ENCODE results near the gene RBM12.
A peak's percentile ranks its signal among the peaks of the same experiment; 100 is the strongest.
"Not testable (repeated sequence)": the region's sequence is repeated elsewhere in the genome, so short reads cannot be mapped to it uniquely, and the experiment has no call there.

RBM12 gene

DNA sequence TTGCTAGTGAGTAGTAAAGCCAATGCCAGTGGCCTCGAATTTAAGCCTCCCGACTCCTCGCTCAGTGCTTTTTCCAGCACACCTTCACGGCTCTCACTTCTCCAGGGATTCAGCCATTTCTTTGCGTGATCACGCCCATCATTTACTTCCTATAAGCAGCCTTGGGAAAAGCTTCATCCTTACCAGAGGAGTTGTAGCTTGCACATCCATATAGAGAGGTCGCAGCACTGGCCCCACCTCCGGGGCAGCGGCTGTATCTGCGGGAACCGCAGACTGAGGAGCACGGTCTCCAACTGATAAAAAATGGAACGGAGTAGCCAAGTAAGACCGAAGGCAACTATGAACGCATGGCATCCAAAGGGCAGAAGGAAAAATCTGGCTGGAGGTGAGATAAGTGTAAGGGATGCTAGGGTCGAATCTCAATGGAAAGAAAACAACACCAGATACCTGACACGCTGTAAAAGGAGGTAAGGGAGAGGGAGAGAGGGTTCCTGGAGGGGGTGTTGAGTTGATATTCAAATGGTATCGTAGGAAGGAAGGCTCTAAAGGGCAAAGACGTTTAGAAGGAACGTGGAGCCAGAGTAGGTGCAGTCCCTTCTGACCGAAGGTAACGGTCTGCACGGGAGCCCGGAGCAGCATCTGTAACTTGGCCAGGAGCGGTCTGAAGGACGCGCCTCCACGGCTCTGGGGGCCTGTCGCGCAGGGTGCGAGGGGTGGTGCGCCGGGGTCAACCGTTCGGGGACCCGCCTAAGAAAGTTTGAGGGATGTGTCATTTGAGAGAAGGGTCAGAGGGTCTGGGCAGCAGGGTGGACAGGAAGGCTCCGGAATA lies 33.8 kb upstream of the RBM12 start:
- H4K20me1 ChIP-seq = peaks cover 33 to 41% (median 36%) of the 10 kb centered on the region in 11 experiments; a peak in 21 of 22 replicates
- H3K9me3 ChIP-seq (replicated peaks in 1 of 11) = no peaks in the 10 kb centered on the region
- H3K4me2 ChIP-seq = peak overlapping the region; percentile 79 to 98 (median 92)
- H3K27ac ChIP-seq = peak overlapping the region; percentile 77 to 93 (median 88); a peak in 21 of 22 replicates
- H3K4me3 ChIP-seq = peak overlapping the region; percentile 73 to 94 (median 82)
- peaks cover 28 to 46% (median 33%) of the 10 kb centered on the region in 10 experiments for H3K4me1 ChIP-seq
- H3K27me3 ChIP-seq = no peaks in the 10 kb centered on the region
- H3K36me3 ChIP-seq = peaks cover 34 to 66% (median 56%) of the 10 kb centered on the region in 11 experiments
- no peak for TF ChIP-seq Cebpa-rat (IDR thresholded peaks at IDR 0.05)
- peak overlapping the region; percentile 85 to 97 (median 92) for H3K9ac ChIP-seq

DNA sequence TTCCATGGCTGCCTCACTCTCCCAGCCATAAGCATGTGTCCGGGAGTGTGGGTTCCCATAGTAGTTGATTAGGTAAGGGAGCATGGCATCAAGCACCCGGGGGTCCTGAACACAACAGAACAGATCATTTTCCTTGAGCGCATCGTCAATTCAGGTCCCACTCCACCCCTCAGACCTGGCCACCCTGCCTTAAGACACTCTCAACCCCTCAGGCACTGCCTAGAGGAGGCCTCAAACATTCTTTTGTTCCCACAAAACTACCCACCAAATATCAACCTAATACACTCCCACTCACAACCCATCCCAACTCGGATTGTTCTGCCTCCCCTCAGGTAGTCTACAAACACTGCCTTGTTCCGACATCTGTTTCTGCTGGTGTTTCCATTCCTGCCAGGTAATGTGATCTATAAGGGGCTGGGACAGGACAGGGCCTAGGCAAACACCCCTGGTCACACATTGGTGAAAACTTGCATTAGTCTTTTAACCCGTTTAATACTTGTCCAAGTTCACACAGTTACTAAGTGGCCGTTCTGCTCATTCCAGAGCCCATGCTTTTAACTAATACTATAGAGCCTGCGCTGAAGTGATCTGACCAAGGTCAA lies 33.1 kb upstream of the RBM12 start:
- Histone ChIP-seq H4K20me1 (peaks cover 26 to 33% (median 29%) of the 10 kb centered on the region in 11 experiments; a peak in 21 of 22 replicates), H3K4me2 (peak overlapping the region; percentile 79 to 98 (median 92)), H3K4me1 (peaks cover 28 to 46% (median 33%) of the 10 kb centered on the region in 10 experiments), H3K9ac (peak overlapping the region; percentile 85 to 97 (median 92); a peak in 21 of 22 replicates), H3K36me3 (peaks cover 32 to 66% (median 56%) of the 10 kb centered on the region in 11 experiments), H3K27me3 (no peaks in the 10 kb centered on the region), H3K27ac (peak overlapping the region in 4 of 11 experiments; percentile 85 to 92 (median 90); a peak in 2 of 22 replicates), H3K4me3 (peak overlapping the region; percentile 73 to 94 (median 82); a peak in 19 of 20 replicates), H3K9me3 (replicated peaks in 1 of 11) (no peaks in the 10 kb centered on the region)
- TF ChIP-seq Cebpa-rat (IDR thresholded peaks at IDR 0.05) = no peak

DNA sequence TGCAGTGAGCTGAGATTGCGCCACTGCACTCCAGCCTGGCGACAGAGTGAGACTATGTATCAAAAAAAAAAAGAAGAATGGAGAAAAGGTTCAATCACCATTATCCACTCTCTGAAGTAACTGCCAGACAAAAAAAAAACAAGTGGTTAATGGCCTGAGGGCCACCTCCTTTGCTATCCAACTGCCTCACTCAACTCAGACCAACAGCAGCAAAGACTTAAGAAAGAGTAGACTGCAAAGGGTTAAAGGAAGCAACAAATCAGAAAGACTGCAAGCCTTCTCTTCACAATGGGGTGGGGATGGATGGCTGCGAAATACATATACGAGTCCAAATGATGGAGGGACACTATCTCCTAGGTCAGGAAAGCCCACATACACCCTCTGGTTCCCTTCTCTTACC lies 31.3 kb upstream of the RBM12 start:
- Histone ChIP-seq H3K4me1 (peaks cover 25 to 31% (median 28%) of the 10 kb centered on the region in 10 experiments), H3K27me3 (no peaks in the 10 kb centered on the region), H4K20me1 (peaks cover 8 to 15% (median 11%) of the 10 kb centered on the region in 11 experiments; a peak in 19 of 22 replicates), H3K9me3 (replicated peaks in 1 of 11) (no peaks in the 10 kb centered on the region), H3K27ac (no peak overlapping the region), H3K4me2 (no peak overlapping the region), H3K4me3 (no peak overlapping the region), H3K36me3 (peaks cover 24 to 66% (median 53%) of the 10 kb centered on the region in 11 experiments), H3K9ac (no peak overlapping the region)
- TF ChIP-seq Cebpa-rat (IDR thresholded peaks at IDR 0.05) = no peak

DNA sequence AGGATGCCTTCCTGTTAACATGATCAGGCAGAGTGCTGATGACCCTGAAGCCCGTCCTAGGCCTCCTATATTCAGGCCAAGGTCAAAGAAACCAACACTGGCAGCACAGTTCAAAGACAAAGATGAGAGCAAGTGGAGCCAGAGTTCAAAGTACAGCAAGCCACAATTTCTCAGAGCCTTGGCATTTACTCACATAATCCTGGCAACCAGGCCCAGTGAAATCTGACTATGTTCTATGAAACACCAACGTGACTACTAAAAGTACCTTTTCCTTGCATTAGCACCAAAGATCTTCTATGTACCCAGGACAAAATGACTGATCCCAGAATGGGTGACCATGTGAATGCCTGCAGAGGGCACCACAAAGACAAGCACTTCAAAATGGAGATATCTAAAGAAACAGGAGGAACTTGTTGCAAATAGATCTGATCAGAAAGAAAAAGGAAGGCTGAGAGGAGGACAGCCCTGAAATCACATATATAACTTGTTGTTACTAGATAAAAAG lies 30.6 kb upstream of the RBM12 start:
- no peak overlapping the region for H3K9ac ChIP-seq
- H3K27ac ChIP-seq = no peak overlapping the region
- H3K4me1 ChIP-seq = peaks cover 19 to 24% (median 21%) of the 10 kb centered on the region in 10 experiments
- no peak for TF ChIP-seq Cebpa-rat (IDR thresholded peaks at IDR 0.05)
- H3K9me3 ChIP-seq (replicated peaks in 1 of 11) = no peaks in the 10 kb centered on the region
- H3K27me3 ChIP-seq = no peaks in the 10 kb centered on the region
- H4K20me1 ChIP-seq = peaks cover 1 to 8% (median 4%) of the 10 kb centered on the region in 11 experiments; a peak in 16 of 22 replicates
- H3K4me2 ChIP-seq = no peak overlapping the region
- no peak overlapping the region for H3K4me3 ChIP-seq
- H3K36me3 ChIP-seq = peaks cover 30 to 68% (median 56%) of the 10 kb centered on the region in 11 experiments

DNA sequence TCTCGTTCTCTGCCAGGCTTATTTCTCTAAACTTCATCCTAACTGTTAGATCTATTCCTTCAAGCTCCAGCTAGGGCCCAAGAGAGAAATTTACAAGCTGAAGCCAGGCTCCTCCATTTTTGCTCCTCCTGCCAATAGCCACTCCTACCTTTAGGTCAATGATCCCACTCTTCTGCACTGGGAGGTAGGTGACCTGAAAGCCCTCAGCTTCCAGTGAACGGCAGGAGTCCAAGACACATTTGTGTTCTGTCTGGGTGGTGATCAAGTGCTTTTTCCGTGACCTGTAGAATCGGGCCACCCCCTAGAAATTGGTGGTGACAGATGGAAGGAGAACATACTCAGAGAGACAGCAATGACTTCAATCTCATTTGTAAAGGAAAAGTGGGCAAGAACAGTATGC lies 25.6 kb upstream of the RBM12 start:
- Histone ChIP-seq H3K4me1 (peaks cover 0 to 9% (median 0%) of the 10 kb centered on the region in 10 experiments; a peak in 5 of 20 replicates), H4K20me1 (no peaks in the 10 kb centered on the region), H3K27me3 (no peaks in the 10 kb centered on the region), H3K9me3 (replicated peaks in 1 of 11) (peaks cover 14 to 17% (median 16%) of the 10 kb centered on the region in 11 experiments; a peak in 20 of 22 replicates), H3K4me2 (no peak overlapping the region), H3K4me3 (no peak overlapping the region), H3K36me3 (peaks cover 58 to 96% (median 81%) of the 10 kb centered on the region in 11 experiments), H3K9ac (no peak overlapping the region), H3K27ac (no peak overlapping the region)
- no peak for TF ChIP-seq Cebpa-rat (IDR thresholded peaks at IDR 0.05)

DNA sequence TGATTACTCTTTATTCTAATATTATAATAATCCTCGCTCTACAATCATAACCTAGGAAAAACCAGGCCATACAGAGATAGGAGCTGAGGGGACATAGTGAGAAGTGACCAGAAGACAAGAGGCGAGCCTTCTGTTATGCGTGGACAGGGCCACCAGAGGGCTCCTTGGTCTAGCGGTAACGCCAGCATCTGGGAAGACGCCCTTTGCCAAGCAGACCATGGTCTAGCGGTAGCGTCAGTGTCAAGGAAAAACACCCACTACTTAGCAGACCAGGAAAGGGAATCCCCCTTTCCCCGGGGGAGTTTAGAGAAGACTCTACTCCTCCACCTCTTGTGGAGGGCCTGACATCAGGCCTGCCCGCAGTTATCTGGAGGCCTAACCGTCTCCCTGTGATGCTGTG lies 22.2 kb upstream of the RBM12 start:
- not testable (repeated sequence) for H4K20me1 ChIP-seq, H3K9ac ChIP-seq, H3K4me1 ChIP-seq, H3K27me3 ChIP-seq
- Histone ChIP-seq H3K4me2 (peak overlapping the region in 4 of 11 experiments; percentile 19 to 48 (median 35); a peak in 7 of 22 replicates), H3K36me3 (peaks cover 45 to 82% (median 63%) of the 10 kb centered on the region in 11 experiments), H3K27ac (peak overlapping the region in 1 of 11 experiments; percentile 53; a peak in 2 of 22 replicates), H3K4me3 (peak overlapping the region in 2 of 10 experiments; percentile 2 to 44; a peak in 1 of 20 replicates), H3K9me3 (replicated peaks in 1 of 11) (peaks cover 14 to 17% (median 16%) of the 10 kb centered on the region in 11 experiments; a peak in 20 of 22 replicates)

DNA sequence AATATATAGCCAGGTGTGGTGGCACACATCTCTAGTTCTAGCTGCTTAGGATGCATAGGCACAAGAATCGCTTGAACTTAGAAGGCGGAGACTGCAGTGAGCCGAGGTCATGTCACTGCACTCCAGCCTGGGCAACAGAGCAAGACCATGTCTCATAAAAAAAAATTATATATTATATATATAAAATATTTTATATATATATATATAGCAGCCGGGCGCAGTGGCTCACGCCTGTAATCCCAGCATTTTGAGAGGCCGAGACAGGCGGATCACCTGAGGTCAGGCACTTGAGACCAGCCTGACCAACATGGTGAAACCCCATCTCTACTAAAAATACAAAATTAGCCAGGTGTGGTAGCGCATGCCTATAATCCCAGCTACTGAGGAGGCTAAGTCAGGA lies 20.7 kb upstream of the RBM12 start:
- peaks cover 10 to 23% (median 15%) of the 10 kb centered on the region in 10 experiments for H3K4me1 ChIP-seq
- not testable (repeated sequence) for H3K27ac ChIP-seq, H3K9ac ChIP-seq, H3K4me2 ChIP-seq, H3K27me3 ChIP-seq, H3K4me3 ChIP-seq, H4K20me1 ChIP-seq
- H3K9me3 ChIP-seq (replicated peaks in 1 of 11) = peaks cover 14 to 17% (median 16%) of the 10 kb centered on the region in 11 experiments; a peak in 20 of 22 replicates
- peaks cover 32 to 71% (median 52%) of the 10 kb centered on the region in 11 experiments for H3K36me3 ChIP-seq

DNA sequence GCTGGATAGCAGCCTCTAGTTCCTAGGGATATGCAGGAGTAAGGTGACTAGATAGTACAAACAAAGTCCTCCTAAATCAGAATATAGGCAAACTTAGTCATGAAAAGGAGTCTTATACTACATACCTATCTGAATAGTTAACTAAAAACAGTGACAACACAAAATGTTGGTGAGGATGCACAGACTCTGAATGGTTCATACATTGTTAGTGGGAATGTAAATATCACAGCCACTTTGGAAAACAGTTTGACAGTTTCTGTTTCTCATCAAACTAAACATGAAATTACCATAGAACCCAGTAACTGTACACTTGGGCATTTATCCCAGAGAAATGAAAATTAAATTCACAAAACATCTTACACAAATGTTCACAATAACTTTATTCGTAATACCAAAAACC lies 17.3 kb upstream of the RBM12 start:
- Histone ChIP-seq H4K20me1 (no peaks in the 10 kb centered on the region), H3K27ac (no peak overlapping the region), H3K4me3 (no peak overlapping the region), H3K9me3 (replicated peaks in 1 of 11) (peaks cover 1 to 2% (median 2%) of the 10 kb centered on the region in 11 experiments; a peak in 20 of 22 replicates), H3K4me2 (no peak overlapping the region), H3K9ac (no peak overlapping the region), H3K27me3 (no peaks in the 10 kb centered on the region), H3K36me3 (peaks cover 10 to 63% (median 37%) of the 10 kb centered on the region in 11 experiments), H3K4me1 (peaks cover 16 to 25% (median 22%) of the 10 kb centered on the region in 10 experiments)
- no peak for TF ChIP-seq Cebpa-rat (IDR thresholded peaks at IDR 0.05)

Measured in BLaER1 treated with 17β-estradiol and CSF1 and Interleukin-3, amounts not matched to agents 10 nM and 100 nM (cell line).